Measurements from ENCODE around the gene TMCO4. TPM values are rescaled to one million over a fixed set of nuclear protein-coding genes. Genes with fewer than 3 reads are reported as not detected.

TMCO4 gene
- total and polyA plus RNA-seq, 2 donors (not counting 3 experiments of a cell fraction or from before 2014, with no cell fraction given), result 7.6 to 10.3 TPM

DNA sequence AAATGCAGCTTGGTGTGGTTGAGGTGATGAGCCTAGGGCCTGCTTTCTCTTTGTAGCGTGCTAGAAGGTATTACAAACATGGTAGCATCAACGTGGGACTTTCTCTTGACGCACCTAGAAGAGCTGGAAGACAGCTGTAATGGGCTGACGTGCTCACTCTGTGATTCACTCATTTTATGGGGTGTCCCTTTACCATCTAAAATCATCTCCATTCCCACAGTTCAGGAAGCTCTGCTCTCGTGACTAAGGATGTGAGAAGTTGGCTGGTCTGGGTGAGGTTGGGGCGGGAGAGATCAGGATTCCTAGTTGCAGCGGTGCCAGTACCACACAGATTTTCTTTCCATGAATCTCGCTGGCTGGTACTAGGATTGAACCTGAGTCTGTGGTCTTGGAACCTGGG, 130.8 kb downstream of the TMCO4 start:
- no peaks in the 10 kb centered on the region for H4K20me1 ChIP-seq (replicated peaks; ENCODE audit: control insufficient read depth, extremely low read depth, insufficient read depth, low read length)
- no peak overlapping the region for H3K4me3 ChIP-seq (replicated peaks in 1 of 3; ENCODE audit: insufficient read depth in 1 of 3, low read depth in 1 of 3, low read length in 3 of 3)
- FAIRE-seq, result peak; percentile 18
- dilution Hi-C loops (cut with MboI; ENCODE audit: extremely low pct_ligation_motif_present, low sequenced_read_pairs), result no loop called here
- no peaks in the 10 kb centered on the region for H3K79me2 ChIP-seq (ENCODE audit: control insufficient read depth, insufficient read depth, low read length)
- H3K9me1 ChIP-seq (replicated peaks; ENCODE audit: control insufficient read depth, extremely low read depth, insufficient read depth, low read length), result no peaks in the 10 kb centered on the region
- no peaks in the 10 kb centered on the region for H3K36me3 ChIP-seq (ENCODE audit: control insufficient read depth in 2 of 2, extremely low read depth in 1 of 2, insufficient read depth in 2 of 2, low read length in 2 of 2)
- peaks cover 28 to 35% of the 10 kb centered on the region in 2 experiments for H3K27me3 ChIP-seq (ENCODE audit: control insufficient read depth in 2 of 2, insufficient read depth in 2 of 2, low read length in 2 of 2)
- H3K9ac ChIP-seq (replicated peaks; ENCODE audit: extremely low read depth, insufficient read depth, low read length), result no peak overlapping the region
- no peaks in the 10 kb centered on the region for H3K9me3 ChIP-seq (replicated peaks; ENCODE audit: control insufficient read depth, insufficient read depth, low read length)
- H3K4me2 ChIP-seq (ENCODE audit: insufficient read depth, low read length), result no peak overlapping the region
- POLR2A ChIA-PET, result no interaction called here
- H3K4me1 ChIP-seq (ENCODE audit: control insufficient read depth, extremely low read depth, insufficient read depth, low read length), result no peaks in the 10 kb centered on the region
- DNase-seq (ENCODE audit: low read depth, low spot score), result no peak
- CTCF ChIA-PET, result interaction anchor here (1.0 to 3.0 kb wide), 4 partner anchors 9 to 47 kb away, joined by 3 to 21 read pairs (median 7); no protein-coding TSS in a partner anchor
- no peak overlapping the region for H2AFZ ChIP-seq (ENCODE audit: low read depth, low read length)
- intact Hi-C loops (cut with micrococcal nuclease), result no loop called here
- TF ChIP-seq POLR2AphosphoS5 (IDR thresholded peaks at IDR 0.05; ENCODE audit: insufficient read depth, low read depth, low read length) (no peak), GATA2 (IDR thresholded peaks at IDR 0.05; ENCODE audit: insufficient read depth, insufficient read length, low read depth, low read length) (no peak), MYC (IDR thresholded peaks at IDR 0.05; ENCODE audit: low read depth, low read length) (no peak), JUN (IDR thresholded peaks at IDR 0.05; ENCODE audit: borderline replicate concordance, insufficient read depth, insufficient read length, low read depth) (no peak), EZH2 (IDR thresholded peaks at IDR 0.05; ENCODE audit: borderline replicate concordance, low read depth, low read length, severe bottlenecking) (no peak), POLR2A (IDR thresholded peaks at IDR 0.05; ENCODE audit: low read depth, low read length) (no peak), FOS (IDR thresholded peaks at IDR 0.05; ENCODE audit: borderline replicate concordance, insufficient read depth, low read length) (no peak), MAX (IDR thresholded peaks at IDR 0.05; ENCODE audit: insufficient read depth, insufficient read length) (no peak)
- TF ChIP-seq, protein P1, sequence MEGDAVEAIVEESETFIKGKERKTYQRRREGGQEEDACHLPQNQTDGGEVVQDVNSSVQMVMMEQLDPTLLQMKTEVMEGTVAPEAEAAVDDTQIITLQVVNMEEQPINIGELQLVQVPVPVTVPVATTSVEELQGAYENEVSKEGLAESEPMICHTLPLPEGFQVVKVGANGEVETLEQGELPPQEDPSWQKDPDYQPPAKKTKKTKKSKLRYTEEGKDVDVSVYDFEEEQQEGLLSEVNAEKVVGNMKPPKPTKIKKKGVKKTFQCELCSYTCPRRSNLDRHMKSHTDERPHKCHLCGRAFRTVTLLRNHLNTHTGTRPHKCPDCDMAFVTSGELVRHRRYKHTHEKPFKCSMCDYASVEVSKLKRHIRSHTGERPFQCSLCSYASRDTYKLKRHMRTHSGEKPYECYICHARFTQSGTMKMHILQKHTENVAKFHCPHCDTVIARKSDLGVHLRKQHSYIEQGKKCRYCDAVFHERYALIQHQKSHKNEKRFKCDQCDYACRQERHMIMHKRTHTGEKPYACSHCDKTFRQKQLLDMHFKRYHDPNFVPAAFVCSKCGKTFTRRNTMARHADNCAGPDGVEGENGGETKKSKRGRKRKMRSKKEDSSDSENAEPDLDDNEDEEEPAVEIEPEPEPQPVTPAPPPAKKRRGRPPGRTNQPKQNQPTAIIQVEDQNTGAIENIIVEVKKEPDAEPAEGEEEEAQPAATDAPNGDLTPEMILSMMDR (IDR thresholded peaks at IDR 0.05; ENCODE audit: extremely low read depth in 1 of 2, insufficient read depth in 1 of 2, low read depth in 1 of 2, low read length in 2 of 2), result no peak
- no TSS peak for BruUV-seq (replicated peaks)
- H3K27ac ChIP-seq (ENCODE audit: insufficient read depth, low read depth, low read length), result no peak overlapping the region
